ENCODE measurements around the gene SPRY4.
"Not testable (repeated sequence)": the region's sequence is repeated elsewhere in the genome, so short reads cannot be mapped to it uniquely, and the experiment has no call there.

Gene SPRY4

GRCh38 chr5:142350021-142350420 lies 25.2 kb upstream of the SPRY4 start:
- no peak for TF ChIP-seq CTCF (IDR thresholded peaks at IDR 0.05; ENCODE audit: low read depth, low read length)
- no peak overlapping the region for H3K4me3 ChIP-seq (ENCODE audit: low read depth, low read length)

- no peak for TF ChIP-seq CTCF (IDR thresholded peaks at IDR 0.05; ENCODE audit: low read depth, low read length)
- H3K4me3 ChIP-seq (ENCODE audit: low read depth, low read length), result no peak overlapping the region
These were observed 21.9 kb upstream of the SPRY4 start for GRCh38 chr5:142346706-142347105.

- H3K4me3 ChIP-seq (ENCODE audit: low read depth, low read length), result not testable (repeated sequence)
These were observed 20.1 kb upstream of the SPRY4 start for GRCh38 chr5:142344915-142345314.

GRCh38 chr5:142343531-142343930 lies 18.7 kb upstream of the SPRY4 start:
- no peak for TF ChIP-seq CTCF (IDR thresholded peaks at IDR 0.05; ENCODE audit: low read depth, low read length)
- H3K4me3 ChIP-seq (ENCODE audit: low read depth, low read length), result no peak overlapping the region

- H3K4me3 ChIP-seq (ENCODE audit: low read depth, low read length), result no peak overlapping the region
- no peak for TF ChIP-seq CTCF (IDR thresholded peaks at IDR 0.05; ENCODE audit: low read depth, low read length)
These were observed 17.5 kb upstream of the SPRY4 start for GRCh38 chr5:142342128-142342981.

GRCh38 chr5:142339781-142340180 lies 15.0 kb upstream of the SPRY4 start:
- TF ChIP-seq CTCF (IDR thresholded peaks at IDR 0.05; ENCODE audit: low read depth, low read length), result no peak
- H3K4me3 ChIP-seq (ENCODE audit: low read depth, low read length), result no peak overlapping the region

GRCh38 chr5:142334538-142334937 lies 9.7 kb upstream of the SPRY4 start:
- no peak overlapping the region for H3K4me3 ChIP-seq (ENCODE audit: low read depth, low read length)
- TF ChIP-seq CTCF (IDR thresholded peaks at IDR 0.05; ENCODE audit: low read depth, low read length), result no peak

- H3K4me3 ChIP-seq (ENCODE audit: low read depth, low read length), result not testable (repeated sequence)
These were observed 8.9 kb upstream of the SPRY4 start for GRCh38 chr5:142333749-142334148.

Data from WI38 (cell line).